ENCODE results near the gene OTOP3.

Gene OTOP3

DNA sequence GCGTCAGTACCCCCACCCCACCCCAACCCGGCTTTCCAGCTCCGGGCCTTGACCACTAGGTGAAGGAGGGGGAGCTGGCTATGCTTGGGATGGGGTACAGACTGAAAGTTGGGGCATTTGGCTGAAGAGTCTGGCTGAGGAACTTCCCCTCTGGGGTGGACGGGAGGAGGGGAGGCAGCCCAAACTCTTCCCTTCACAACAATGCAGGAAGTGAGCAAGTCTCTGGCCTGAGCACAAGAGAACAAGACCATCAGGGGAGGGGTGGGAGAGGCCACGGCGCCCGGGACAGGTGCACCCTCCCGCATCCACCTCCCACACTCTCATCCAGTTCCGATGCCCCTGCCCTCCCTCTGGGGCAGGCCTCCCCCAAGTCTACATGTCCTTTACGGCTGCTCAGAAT is 18.3 kb upstream of the OTOP3 start:
- FAIRE-seq = no peak

DNA sequence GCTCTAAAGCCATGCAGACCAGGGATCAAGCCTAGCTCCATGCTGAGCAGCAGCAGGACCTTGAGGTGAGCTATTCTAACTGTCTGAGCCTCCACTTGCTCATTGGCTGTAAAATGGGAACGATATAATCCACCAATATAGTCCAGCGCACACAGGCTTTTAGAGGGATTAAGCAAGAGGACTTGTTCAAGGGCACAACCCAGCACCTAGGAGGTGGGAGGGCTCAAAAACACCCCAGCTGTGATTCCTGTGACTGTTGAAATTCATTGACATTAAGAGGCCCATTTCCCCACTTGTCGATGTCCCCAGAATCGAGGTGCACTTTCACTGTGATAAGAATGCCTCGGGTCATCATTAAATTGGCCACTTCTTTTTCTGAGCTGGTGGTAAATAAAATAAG is 16.8 kb upstream of the OTOP3 start:
- no peak for FAIRE-seq

DNA sequence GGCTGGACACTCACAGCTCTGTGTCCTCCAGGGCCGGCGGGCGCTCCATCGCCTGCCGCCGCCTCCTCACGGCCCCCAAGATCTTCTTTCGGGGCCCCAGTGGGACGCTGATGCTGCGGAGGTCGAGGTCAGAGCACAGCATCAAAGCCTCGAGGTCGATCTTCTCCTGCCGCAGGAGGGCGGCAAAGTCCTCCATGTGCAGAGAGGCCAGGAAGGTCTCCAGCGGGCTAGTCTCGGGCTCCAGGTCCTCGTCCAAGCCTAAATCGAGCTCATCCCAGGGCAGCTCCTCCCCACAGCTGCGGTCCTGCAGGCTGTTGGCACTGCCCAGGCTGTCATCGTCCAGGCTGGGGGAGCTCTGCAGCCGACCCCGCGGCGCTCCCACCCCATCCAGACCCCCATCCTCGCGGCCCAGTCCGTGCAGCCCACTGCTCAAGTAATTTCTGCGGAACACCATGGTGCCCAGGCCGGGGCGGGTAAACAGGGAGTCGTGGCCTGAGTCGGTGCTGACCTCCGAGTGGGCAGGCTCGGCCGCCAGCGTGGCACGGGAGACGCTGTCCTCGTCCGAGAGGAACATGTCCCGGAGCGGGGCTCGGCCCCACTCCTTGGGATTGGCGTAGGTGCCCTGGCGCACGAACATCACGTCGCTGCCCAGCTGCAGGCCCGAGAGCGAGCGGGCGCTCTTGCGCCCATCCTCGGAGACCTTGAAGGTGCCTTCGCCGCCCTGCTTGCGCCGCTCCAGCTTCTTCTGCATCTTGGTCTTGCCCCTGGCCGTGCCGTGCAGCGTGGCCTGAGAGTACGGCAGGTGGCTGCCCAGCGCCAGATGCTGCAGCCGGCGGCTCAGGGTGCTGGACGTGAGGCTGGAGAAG is 16.0 kb upstream of the OTOP3 start:
- FAIRE-seq = no peak

DNA sequence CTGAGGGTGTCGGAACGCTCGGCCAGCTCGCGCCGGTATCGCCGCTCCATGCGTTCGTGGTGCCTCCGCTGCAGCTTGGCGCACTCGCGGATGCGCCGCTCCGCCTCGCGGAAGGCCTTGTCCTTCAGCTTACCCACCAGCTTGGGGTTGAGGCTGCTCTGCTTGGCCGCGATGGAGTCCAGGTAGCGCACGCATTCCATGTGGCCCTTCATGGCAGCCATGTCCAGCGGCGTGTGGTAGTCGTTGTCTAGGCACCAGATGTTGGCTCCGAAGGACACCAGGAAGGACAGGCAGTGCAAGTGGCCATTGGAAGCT is 15.4 kb upstream of the OTOP3 start:
- no peak for FAIRE-seq

DNA sequence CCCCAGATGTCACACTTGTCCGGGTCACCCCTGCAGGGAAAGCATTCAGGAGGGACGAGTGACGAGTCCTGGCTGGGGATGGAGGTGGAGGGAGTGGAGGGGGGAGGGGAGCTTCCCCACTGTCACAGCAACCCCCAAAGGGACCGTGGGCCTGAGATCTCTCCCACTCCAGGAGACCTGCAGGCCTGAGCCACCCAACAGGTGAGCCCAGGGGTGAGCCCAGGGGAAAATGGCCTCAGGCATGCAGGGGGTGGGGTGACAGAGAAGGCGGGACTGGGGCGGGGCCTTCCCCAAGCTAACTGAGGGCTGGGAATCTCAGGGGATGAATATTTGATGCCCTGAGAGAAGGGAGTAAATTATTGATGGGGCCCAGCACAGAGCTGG is 15.1 kb upstream of the OTOP3 start:
- no peak for FAIRE-seq

DNA sequence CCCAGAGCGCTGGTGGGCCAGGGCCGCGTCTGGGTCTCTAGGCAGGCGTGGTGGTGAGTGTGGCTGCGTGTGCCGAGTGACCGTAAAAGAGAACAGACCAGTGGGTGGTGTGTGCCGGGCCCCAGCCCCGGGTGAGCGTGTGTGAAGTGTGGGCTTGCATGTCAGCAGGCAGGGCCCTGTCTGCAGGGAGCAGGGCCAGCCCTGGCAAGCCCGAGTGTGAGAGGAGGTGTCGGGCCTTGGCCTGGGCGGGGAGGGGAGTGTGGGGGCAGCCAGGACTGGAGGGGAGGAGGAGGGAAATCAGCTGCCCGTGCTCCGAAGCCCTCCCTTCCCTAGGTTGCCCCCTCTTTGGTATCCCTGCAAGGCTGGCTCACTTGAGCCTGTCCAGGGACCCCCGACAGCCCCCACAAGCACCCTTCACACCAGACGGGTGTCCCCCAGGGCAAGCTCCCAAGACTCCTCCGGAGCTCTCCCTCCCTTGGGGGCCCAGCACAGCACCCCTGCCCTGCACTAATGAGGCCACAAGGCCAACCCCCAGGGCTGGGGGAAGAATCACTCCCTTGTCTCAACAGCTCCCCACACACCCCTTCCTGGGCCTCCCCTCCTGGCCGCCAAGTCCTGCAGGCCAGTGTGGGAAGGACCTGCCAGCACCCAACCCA is 14.5 kb upstream of the OTOP3 start:
- FAIRE-seq = no peak

DNA sequence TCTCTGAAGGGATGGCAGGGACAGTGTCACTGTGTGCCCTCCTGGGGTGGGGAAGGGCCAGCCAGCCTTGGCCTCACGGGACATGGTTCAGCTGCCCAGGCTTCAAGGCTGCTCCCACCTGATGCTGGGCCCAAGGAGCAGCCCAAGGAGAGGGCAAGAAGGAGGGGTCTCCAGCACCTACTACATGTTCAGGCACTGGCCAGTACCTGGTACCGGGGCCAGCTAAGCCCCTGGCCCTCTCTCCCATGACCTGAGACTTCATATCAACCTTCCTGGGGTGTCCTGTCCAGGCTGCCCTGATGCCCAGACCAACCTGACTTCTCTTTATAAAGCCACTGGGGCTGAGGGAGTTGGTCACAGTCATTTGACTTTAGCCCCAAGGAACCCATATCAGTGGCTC is 13.9 kb upstream of the OTOP3 start:
- no peak for FAIRE-seq

DNA sequence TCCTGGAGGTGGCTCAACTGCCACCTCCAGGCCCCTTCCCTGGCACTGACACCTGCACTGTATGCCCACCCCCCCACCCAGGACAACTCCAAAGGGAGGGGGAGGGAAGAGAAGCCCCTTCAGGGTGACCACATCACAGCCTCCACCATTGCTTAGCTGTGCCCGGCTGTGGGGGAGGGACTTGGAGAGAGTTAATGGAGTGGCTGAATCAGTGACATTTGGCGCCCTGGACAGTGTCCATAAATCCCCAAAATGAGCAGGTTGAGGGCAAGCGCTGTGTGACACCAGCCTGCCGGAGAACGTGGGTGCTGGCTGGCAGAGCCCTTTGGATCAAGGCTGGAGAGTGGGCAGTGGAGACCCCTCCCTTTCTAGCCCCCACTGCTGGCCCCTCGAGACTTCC is 13.5 kb upstream of the OTOP3 start:
- FAIRE-seq = no peak

DNA sequence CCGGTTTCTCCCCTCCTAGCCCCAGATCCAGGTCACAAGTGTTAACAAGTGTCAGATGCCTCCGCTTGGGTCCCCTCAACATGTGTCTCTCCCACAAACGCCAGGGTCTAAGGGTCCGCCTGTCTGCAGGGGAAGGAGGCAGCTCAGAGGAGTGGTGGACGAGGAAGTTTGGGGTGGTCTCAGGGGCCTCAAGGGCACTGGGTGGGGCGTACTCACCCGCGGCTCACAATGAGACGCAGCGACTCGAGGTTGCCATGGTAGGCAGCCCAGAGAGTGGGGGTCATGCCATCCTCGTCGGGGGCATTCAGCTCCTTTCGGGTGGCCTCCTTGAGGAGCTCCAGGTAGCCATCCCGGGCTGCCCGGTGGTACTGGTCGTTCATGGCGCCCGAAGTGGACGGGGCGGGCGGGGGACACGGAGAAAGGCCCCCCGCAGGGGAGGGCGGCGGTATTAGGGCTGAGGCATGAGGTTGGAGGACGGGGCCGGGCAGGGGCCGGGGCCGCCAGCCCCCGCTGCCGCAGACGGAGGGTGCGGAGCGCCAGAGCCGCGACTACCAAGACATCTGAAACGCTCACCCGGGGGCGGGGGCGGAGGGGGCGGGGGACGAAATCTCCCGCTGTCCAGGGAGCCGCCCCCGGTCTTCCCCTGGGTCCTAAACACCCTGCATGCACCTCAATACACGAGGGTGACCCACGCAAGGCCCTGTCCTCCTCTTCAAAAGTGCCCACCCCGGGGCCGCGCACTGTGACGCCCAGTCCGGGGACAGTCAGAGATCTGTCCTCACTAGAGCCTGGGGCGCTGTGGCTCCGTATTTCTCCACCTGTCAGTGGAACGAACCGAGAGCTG is 12.8 kb upstream of the OTOP3 start, which contains the start of gene USH1G:
TSS of gene USH1G (minus strand) at position 562 of the 844 bp plus-strand sequence. CDS start at position 380, 182 bp downstream.
- no peak for FAIRE-seq

DNA sequence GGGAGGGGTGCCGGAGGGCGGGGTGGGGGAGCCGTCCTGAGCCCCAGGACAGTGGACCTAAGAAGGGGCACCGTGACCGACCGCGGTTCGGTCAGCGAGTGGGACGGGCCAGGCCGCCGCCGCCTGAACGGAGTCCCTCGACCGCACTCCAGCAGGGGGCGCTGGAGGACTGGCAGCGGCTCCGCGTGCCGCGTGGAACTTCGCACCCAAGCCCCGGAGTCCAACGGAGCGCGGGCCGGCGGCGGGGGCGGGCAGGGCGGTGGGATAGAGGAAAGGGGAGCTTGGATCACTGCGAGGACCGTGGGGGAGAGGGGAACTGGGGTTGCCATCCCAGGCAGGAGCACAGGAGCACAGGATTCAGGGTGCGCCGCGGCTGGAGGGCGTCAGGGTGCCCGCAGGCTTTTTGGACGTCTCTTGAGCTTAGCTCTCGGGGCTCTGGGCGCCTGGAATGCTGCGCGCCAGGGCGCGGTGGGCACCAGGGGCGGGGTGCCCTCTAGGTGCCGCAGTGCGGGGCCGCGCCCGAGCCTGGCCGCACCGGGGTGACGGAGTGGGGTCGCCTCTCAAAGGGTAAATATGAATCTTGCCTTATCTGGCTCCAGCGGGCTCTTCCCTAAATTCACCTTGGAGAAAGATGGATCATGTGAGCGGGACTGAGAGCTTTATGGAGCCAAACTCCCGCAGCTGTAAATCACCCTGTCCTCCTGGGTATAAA is 12.0 kb upstream of the OTOP3 start:
- no peak for FAIRE-seq

DNA sequence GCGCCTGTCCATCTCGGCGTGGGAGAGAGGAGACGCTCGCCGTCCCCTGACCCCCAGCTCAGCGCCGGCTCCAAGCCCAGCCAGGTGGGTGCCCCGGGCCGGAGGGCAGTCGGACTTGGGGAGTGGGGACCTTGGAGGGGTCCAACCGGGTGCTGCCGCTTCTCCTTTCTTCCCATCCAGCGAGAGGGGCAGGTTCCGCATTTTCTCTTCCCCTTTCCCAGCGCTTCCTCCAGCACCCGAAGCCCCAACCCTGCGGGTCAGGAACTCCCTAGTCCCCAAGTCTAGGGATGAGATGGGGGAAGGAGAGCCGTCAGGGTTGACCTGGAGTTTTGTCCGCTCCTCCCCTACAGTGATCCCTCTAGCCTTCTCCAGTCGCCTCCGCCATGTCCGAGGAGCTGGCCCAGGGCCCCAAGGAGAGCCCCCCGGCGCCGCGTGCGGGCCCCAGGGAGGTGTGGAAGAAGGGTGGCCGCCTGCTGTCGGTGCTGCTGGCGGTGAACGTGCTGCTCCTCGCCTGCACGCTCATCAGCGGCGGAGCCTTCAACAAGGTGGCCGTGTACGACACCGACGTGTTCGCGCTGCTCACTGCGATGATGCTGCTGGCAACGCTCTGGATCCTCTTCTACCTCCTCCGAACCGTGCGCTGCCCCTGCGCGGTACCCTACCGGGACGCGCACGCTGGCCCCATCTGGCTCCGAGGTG is 11.3 kb upstream of the OTOP3 start, which contains the start of gene OTOP2:
TSS of gene OTOP2 (plus strand) at position 24 of the 699 bp plus-strand sequence. CDS start at position 384, 360 bp downstream.
- FAIRE-seq = no peak

DNA sequence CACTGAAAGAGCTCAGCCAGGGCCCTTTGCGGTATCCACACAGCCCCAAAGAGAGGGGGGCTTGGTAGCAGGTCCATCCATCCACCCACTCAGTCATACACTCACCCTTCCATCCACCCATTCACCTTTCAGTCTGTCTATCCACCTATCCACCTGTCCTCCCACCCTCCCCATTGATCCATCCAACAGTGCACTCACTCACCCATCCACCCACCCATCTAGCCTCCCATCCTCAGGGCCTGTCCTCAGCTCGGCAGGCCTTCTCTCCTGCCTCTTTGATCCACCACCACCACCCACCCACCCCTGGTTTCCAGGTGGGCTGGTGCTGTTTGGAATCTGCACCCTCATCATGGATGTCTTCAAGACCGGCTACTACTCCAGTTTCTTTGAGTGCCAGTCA is 10.5 kb upstream of the OTOP3 start:
- FAIRE-seq = no peak

DNA sequence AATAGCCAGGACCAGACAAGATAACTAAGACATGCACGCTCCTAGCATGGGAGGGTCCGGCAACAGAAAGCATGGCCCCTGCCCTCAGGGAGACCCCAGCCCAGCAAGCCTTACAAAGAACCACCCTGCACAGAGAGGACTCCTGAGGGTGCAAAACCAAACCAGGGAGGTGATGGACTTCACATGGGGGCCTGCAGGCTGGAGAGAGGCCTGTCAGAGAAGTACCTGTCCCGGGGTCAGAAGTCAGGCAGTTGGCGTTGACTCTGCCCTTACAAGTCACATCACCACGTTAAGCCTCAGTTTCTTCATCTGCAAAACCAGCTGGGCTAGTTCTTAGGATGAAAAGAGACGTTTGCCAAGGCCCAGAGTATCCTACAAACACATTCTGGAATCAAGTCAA is 6.9 kb upstream of the OTOP3 start:
- no peak for FAIRE-seq

DNA sequence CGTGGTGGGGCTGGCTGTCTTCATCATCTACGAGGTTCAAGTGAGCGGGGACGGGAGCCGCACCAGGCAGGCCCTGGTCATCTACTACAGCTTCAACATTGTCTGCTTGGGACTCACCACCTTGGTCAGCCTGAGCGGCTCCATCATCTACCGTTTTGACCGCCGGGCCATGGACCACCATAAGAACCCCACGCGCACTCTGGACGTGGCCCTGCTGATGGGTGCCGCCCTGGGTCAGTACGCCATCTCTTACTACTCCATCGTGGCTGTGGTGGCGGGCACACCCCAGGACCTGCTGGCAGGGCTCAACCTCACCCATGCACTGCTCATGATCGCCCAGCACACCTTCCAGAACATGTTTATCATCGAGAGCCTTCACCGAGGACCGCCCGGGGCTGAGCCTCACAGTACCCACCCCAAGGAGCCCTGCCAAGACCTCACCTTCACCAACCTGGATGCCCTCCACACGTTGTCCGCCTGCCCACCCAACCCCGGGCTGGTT is 5.1 kb upstream of the OTOP3 start:
- FAIRE-seq = no peak

DNA sequence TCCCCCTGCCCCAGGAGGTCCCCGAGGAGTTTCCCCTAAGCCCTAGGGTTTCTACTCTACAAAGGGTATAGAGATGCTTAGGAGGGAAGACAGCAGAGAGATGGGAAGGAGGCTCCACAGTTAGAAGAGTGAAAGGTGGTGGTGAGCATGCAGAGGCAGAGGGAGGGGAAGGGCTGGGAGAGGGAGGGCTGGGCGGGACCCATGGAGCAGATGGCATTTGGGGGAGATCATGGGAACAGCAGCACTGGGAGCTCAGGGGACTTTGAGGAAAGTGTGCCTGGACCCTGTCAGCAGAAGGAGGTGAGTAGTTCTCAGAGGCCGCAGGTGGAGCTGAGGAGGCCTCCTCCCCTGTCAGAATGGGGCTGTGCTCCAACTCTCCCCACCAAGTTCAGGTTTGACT is 650 bp upstream of the OTOP3 start:
- FAIRE-seq = no peak

DNA sequence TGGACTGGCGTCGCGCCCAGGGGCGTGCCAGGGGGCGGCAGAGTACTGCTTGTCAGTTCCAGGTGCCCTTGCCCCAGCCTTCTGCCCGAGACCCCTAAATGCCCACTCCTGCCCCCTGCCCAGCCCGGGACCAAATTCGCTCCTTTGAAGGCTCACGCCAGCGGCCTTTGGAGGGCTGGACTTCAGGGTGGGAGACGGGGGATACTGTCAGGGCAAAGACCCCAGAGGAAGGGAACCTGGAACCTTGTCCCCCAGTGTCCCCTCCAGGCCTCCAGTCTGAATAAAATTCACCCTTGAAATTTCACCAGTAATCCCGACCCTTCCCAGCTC is 737 bp downstream of the OTOP3 start:
- no peak for FAIRE-seq

DNA sequence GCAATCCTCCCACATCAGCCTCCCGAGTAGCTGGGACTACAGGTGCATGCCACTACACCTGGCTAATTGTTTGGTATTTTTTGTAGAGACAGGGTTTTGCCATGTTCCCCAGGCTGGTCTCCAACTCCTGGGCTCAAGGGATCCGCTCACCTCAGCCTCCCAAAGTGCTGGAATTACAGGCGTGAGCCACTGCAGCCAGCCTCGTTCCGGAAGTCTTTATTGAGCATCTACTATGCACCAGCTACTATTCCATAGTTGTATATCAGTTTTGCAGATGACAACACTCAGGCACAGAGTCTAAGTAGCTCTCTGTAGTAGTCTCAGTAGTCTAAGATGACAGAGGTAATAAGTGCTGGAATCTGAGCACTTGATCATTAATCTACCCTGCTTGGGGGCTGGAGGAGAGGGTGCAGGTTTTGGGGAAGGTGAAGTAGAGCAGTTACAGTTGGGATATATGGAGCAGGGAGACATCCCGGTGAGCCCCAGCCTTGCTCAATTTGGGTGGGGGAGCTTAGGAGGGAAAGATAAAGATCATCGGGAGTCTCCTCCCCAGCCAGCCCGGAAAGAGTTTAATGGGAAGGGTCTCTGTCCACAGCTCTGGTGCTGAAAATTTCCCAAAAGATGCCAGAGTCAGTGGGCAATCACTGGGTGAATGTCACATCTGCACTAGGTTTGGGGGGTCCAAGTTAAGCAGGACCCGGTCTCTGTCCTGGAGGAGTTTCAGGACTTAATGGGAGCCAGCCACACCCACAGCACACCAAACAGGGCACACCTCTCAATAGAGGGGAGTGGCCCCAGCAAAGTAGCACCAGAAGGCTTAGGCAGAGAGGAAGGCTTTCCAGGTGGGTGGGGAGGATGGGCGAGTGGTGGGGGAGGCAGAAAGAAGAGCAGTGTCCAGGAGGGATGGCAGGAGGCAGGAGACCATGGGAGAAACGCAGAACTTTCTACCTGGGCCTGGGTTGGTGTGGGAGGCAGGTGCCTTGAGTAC is 1.7 kb downstream of the OTOP3 start:
- FAIRE-seq = no peak

DNA sequence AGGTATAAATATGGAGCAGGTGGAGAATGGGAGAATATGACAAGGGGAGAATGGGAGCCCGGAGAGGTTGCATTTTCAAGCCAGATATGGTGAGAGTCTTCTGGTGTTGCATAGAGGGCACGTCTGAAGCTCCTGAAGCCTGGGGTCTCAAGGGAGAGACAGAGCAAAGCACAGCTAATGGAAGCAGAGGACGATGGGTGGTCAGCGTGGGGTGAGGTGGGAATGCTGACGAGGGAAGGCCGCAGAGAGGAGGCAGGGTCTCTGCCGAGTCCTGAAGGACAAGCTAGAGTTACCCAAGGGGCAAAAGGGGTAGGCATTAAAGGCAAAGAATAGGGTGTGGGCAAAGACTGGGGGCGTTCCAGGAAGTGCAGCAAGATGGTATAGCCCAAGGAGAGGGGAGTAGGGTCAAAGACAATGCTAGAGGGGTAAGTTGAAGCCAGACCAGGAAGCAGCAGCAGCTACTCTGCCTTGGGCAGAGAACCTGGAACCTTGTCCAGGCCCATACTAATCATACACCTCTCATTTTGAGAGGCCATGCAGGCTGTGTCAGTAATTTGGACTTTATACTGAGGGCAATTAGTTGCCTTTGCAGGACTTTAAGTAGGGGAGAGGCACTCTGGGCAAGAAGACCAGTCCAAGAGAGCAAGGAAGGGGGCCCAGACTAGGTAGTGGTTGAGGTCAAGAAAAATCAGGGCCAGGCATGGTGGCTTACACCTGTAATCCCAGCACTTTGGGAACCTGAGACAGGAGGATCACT is 2.7 kb downstream of the OTOP3 start:
- no peak for FAIRE-seq

DNA sequence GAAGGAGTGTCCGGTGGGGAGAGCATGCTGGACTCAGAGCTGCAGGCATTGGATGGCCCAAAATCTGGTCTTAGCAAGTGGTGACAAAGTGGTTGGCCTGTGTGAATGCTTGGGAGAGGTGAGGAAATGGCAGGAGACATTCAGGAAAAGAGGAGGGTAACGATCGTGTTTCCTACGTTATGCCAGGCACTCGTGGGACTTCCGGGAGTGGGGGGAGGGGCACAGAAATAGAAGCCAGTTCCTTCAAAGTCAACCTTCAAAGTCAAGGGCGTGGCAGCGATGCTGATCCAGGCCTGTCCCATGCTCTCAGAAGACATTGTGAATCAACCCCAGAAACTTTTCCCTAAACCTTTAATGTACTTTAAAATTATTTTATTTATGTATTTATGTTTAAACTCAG is 3.8 kb downstream of the OTOP3 start:
- FAIRE-seq = no peak

DNA sequence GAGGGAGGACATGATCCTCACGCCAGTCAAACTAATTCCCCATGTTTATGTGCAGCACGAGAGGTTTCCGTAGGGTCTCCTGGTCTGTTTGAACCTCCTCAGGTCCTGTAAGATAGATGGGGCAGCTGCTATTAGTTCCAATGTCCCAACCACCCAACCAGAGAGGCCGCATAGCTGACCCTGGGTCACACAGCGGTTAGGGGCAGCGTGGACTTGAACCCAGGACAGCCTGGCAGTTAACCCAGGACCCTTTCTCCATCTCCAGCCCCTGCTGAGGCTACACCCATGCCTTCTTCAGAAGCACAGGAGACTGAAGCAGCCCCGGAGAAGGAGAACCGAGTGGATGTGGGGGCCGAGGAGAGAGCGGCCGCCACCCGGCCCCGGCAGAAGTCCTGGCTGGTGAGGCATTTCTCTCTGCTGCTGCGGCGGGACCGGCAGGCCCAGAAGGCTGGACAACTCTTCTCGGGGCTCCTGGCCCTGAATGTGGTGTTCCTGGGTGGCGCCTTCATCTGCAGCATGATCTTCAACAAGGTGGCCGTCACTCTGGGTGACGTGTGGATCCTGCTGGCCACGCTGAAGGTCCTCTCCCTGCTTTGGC is 5.5 kb downstream of the OTOP3 start:
- no peak for FAIRE-seq

All from endometrium (tissue), 2 donors.